Lower leg skin (tissue), 3 donors: ENCODE data around the gene AGPS.

Experiments used
- POLR2A ChIP-seq, 2 donors: fragments of 450-650 bp; IDR thresholded peaks; one replicate each; pipeline ENCODE4 v1.6.1; 2016 to 2017; ENCODE audit warnings: antibody characterized with exemption in 2 of 2, mild to moderate bottlenecking in 1 of 2, moderate library complexity in 1 of 2
- TF ChIP-seq, protein P1 (sequence below), 3 donors: fragments of 450-650 bp; IDR thresholded peaks; one replicate each; pipeline ENCODE4 v1.5.1; 2016; ENCODE audit warnings: antibody characterized with exemption in 3 of 3, mild to moderate bottlenecking in 3 of 3, moderate library complexity in 2 of 3

DNA sequence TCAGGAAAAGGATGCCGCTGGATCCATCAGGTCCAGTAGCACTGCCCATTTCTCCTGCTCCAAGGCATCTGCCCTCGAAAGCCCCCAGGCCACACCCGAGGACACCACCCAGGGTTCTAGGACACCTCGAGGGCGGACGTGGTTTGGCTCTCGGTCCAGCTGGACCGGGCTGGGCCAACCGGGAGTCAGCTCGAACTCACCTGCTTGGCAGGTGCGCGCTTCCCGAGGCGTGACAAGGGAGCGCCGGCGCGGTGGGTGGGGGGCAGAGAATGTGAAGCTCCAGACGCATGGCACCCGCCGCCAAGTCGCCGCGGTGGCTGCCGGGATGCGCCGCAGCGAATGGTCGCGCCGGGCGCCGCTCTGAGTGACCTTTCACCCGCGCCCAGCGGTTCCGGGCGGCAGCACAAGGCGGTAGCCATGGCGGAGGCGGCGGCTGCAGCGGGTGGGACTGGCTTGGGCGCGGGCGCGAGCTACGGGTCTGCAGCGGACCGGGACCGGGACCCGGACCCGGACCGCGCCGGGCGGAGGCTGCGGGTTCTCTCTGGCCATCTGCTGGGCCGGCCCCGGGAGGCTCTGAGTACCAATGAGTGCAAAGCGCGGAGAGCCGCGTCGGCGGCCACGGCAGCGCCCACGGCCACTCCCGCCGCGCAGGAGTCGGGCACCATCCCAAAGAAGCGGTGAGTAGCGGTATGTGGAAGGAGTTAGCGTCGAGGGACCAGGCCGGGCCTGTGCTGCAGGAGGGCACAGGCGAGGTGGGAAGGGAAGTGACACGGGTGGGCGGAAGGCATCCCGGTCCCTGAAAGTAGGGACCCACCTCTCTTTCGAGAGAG, at the start of gene AGPS:
- TF ChIP-seq, protein P1, sequence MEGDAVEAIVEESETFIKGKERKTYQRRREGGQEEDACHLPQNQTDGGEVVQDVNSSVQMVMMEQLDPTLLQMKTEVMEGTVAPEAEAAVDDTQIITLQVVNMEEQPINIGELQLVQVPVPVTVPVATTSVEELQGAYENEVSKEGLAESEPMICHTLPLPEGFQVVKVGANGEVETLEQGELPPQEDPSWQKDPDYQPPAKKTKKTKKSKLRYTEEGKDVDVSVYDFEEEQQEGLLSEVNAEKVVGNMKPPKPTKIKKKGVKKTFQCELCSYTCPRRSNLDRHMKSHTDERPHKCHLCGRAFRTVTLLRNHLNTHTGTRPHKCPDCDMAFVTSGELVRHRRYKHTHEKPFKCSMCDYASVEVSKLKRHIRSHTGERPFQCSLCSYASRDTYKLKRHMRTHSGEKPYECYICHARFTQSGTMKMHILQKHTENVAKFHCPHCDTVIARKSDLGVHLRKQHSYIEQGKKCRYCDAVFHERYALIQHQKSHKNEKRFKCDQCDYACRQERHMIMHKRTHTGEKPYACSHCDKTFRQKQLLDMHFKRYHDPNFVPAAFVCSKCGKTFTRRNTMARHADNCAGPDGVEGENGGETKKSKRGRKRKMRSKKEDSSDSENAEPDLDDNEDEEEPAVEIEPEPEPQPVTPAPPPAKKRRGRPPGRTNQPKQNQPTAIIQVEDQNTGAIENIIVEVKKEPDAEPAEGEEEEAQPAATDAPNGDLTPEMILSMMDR (IDR thresholded peaks at IDR 0.05): no peak
- TF ChIP-seq POLR2A (IDR thresholded peaks at IDR 0.05): no peak
